Retinal pigment epithelial cell (primary cell): ENCODE results near the gene PI4KA.
A peak's percentile ranks its signal among the peaks of the same experiment; 100 is the strongest.
"Not testable (repeated sequence)": the region's sequence is repeated elsewhere in the genome, so short reads cannot be mapped to it uniquely, and the experiment has no call there.

Source experiments
- DNase-seq: peaks from one replicate; pipeline ENCODE4 v3.0.0-alpha.2; 2010; ENCODE audit warnings: low read depth
- H3K4me3 ChIP-seq: 2 replicates; pipeline ENCODE4 v1.5.1; 2011; ENCODE audit warnings: mild to moderate bottlenecking, low read length, control low read depth, moderate library complexity
- CTCF ChIP-seq: conservative IDR thresholded peaks from 2 replicates; pipeline ENCODE4 v1.5.1; 2011; ENCODE audit warnings: low read depth, low read length, control low read depth, inconsistent platforms

The PI4KA gene

DNA sequence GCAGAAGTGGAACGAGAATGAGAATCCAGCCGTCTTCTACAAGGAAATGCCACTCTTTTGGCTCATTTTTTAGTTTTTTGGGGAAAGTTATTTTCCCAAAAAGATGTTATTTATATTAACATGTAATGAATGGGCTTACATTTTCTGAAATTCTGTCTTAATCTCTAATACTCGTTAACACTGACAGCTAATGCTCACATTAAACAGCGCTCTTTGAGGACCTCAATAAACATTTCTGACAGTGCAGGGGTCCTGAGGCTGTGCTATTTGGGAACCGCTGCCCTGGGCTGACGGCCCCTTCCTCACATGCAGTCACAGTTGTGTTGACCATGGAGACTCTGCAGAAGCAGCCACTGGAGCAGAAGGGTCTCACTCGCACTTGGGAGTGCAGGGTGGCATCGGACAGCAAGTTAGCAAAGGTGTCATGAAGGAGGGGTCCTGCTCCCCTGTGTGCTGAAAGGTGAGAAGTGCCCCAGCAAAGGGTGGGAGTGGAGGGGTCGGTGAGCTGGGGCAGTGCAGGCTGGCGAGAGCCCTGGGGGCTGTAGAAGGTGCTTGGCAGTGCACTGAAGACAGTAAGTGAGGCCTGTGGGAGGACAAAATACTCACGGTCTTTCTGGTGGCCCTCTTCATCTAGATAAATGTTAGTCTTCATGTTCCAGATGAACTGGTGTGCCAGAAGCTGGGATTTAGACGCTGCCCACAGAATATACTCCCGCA, 137.8 kb downstream of the PI4KA start:
- no peak for TF ChIP-seq CTCF
- no peak overlapping the region for H3K4me3 ChIP-seq
- no peak for DNase-seq

DNA sequence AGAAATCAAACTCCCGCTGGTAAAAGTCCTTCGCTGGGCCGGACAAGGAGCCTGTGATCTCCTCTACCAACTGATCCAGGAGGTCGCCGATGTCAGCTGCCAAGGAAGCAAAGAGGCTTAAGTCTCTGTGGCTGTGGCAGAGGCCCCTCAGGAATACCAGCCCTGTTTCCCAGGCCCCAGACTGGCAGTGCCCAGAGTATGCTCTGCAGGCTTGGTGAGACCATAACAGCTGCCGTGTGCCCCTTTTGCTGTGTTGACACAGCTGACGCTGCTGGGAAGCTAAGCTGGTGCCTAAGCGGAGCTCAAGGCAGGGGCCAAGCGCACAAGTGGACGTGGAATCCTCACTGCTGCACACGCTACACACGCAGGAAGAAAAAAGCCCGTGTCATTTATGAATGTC, 139.9 kb downstream of the PI4KA start:
- not testable (repeated sequence) for DNase-seq, H3K4me3 ChIP-seq

DNA sequence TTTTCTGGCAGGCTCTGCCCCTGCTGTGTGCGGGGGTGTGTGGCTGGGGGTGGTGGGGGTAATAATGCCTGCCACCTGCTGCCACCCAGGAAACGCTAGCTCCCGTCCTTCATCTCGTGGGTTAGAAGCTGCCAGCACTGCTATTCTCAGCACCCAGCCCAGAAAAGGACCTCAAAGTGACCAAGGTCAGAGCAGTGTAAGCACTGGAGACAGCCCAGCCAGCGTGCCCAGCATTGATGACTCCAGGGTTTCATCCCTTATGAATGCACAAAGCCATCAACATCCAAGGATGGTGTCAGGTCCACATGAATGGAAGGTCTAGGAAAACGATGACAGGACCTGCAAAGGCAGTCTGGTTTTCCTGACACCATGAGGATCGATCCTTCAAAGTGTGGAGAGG, 140.6 kb downstream of the PI4KA start:
- H3K4me3 ChIP-seq, DNase-seq: not testable (repeated sequence)

- DNase-seq = not testable (repeated sequence)
Observed at GRCh38 chr22:20717213-20717866, 141.3 kb downstream of the PI4KA start.

DNA sequence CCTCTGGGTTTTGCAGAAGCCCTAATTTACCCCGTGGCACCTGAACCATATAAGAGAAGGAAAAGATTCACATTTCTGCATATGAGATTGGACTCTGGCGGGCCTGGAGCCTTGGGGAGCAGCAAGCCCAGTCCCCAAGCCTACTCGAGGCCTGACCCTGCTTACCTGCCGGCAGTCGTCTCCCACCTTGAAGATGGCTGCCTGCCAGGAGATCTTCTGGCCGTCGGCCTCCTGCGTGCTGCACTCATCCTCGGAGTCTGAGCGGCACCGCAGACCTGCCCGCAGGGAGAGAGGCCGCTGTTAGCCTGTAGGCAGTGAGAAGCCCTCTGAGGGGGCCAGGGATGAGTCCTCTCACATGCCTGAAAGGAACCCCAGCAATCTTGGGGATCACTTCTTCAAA, 145.5 kb downstream of the PI4KA start:
- DNase-seq, H3K4me3 ChIP-seq: not testable (repeated sequence)

More at GRCh38 chr22:20717213-20717866, 141.3 kb downstream of the PI4KA start:
- not testable (repeated sequence) for H3K4me3 ChIP-seq

DNA sequence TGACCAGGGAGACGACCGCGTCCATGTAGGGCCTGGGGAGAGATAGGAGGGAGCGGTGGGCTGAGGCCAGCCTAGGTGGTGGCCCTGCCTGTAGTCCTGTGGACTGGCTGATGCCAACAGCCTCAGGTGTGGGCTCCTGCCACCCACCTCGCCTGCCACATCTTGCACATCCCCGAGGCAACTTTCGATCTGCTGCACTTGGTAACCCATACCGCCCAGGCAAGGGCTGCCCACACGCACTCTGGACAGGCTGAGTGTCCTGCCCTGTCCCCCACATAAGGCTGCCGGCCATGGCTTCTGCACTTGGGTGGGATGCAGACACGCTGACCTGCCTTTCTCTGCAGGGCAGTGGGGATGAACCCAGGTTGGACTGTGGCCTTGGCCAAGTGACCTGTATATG, 148.6 kb downstream of the PI4KA start:
- DNase-seq, H3K4me3 ChIP-seq: not testable (repeated sequence)

GRCh38 chr22:20707549-20708118, 151.0 kb downstream of the PI4KA start:
- DNase-seq = not testable (repeated sequence)

GRCh38 chr22:20703816-20704609, 154.6 kb downstream of the PI4KA start:
- peak overlapping the region; percentile 28 for H3K4me3 ChIP-seq
- not testable (repeated sequence) for DNase-seq

More at GRCh38 chr22:20707549-20708118, 151.0 kb downstream of the PI4KA start:
- H3K4me3 ChIP-seq = not testable (repeated sequence)

GRCh38 chr22:20703414-20703806, 155.2 kb downstream of the PI4KA start:
- peak overlapping the region; percentile 28 for H3K4me3 ChIP-seq
- DNase-seq = not testable (repeated sequence)

DNA sequence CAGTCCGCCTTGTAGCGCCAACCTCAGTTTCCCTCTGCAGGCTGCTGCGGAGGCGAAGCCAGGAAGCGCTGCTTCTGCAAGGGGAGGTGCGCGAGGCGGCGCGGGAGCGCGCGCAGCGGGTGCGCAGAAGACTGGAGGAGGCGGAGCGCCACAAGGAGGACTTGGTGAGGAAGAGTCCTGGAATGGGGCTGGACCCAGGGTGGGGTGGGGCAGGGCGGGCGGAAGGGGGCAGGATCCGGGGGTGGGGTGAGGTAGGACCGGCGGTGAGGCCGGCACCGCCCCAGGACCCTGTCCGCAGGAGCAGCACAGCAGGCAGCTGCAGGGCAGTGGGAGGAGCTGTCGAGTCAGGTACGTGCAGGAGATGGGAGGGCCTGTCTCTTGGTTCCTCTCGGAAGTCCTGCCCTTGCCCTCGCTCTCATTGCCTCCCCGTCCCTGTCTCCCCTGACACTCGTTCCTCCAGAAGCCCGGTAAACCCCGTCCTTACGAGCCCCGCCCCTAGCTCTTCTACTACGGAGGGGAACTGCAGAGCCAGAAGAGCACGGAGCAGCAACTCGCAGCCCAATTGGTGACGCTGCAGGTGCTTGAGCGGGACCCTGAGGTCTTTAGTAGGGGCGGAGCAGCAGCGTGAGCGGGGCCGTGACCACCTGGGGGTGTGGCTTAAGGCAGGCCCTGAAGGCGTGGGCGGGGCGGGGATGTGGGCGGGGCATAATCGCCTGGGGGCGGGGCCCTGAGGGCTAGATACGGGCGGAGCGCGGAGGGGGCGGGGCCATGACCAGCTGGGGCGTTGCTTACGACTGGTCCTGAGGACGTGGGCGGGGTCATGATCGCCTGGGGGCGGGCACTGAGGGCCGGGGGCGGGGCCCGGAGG, 155.8 kb downstream of the PI4KA start:
- peak; percentile 63 for DNase-seq
- peak overlapping the region; percentile 59 for H3K4me3 ChIP-seq

GRCh38 chr22:20702175-20702545, 156.5 kb downstream of the PI4KA start:
- not testable (repeated sequence) for DNase-seq
- H3K4me3 ChIP-seq = peak overlapping the region; percentile 59

GRCh38 chr22:20701680-20702136, 156.9 kb downstream of the PI4KA start:
- DNase-seq = not testable (repeated sequence)
- H3K4me3 ChIP-seq = peak overlapping the region; percentile 24

DNA sequence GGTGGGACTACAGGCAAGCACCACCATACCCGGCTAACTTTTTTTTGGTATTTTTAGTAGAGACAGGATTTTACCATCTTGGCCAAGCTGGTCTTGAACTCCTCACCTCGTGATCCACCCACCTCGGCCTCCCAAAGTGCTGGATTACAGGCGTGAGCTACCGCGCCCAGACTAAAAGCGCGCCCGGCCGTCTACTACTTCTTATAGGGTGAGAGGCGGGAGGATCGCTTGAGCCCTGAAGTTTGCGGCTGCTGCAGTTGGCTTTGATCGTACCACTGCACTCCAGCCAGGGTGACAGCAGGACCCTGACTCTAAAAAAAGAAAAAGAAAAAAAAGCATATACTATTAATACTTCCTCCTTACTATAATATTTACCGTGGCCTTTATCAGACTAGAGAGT, 158.3 kb downstream of the PI4KA start:
- H3K4me3 ChIP-seq, DNase-seq: not testable (repeated sequence)

- not testable (repeated sequence) for DNase-seq, H3K4me3 ChIP-seq
Observed at GRCh38 chr22:20699856-20700255, 158.8 kb downstream of the PI4KA start.
